HEK293 (cell line): Measurements from ENCODE around the gene MUS81.

Experiments used
- SETDB1 ChIP-seq: IDR thresholded peaks from one replicate; pipeline ENCODE4 v1.6.1; 2017; ENCODE audit warnings: mild to moderate bottlenecking, low read length, moderate library complexity, mixed read lengths; ENCODE audit not compliant: insufficient read length
- ZBTB8A ChIP-seq: fragments of 450-650 bp; formaldehyde crosslinking; IDR thresholded peaks from 2 replicates; pipeline ENCODE4 v1.5.1; 2016; ENCODE audit warnings: missing biosample characterization, missing genetic modification characterization
- TF ChIP-seq, protein P1 (sequence below): fragments of 450-650 bp; formaldehyde crosslinking; IDR thresholded peaks from 2 replicates; pipeline ENCODE4 v1.5.1; 2016; ENCODE audit warnings: missing biosample characterization, missing genetic modification characterization, low read depth

DNA sequence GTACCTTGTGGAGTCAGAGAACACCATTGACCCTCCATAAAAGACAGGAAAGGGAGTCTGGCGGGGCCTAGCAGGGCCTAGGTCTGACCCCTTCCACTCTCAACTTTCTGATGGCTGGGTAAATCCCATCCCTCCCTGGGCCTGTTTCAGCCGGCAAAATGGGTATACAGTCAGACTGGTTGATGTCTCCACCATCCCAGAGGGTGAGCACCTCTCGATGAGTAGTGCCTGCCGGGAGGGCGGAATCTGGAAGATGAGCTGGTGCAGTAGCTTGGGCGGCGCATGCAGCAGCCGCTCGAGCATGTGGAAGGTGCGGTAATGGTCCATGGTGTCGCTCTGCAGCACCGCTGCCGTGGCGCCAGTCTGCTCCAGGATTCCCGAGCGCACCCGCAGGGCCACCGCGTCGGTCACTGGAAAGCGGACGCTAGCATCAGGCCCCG, 27.5 kb downstream of the MUS81 start:
- TF ChIP-seq, protein P1, sequence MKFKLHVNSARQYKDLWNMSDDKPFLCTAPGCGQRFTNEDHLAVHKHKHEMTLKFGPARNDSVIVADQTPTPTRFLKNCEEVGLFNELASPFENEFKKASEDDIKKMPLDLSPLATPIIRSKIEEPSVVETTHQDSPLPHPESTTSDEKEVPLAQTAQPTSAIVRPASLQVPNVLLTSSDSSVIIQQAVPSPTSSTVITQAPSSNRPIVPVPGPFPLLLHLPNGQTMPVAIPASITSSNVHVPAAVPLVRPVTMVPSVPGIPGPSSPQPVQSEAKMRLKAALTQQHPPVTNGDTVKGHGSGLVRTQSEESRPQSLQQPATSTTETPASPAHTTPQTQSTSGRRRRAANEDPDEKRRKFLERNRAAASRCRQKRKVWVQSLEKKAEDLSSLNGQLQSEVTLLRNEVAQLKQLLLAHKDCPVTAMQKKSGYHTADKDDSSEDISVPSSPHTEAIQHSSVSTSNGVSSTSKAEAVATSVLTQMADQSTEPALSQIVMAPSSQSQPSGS (tag by site-specific recombination) = no peak
- TF ChIP-seq SETDB1 (no peak), ZBTB8A (tag by site-specific recombination) (no peak)
